ENCODE results near the gene DIRAS2. TPM values are rescaled to one million over a fixed set of nuclear protein-coding genes. Genes with fewer than 3 reads are reported as not detected.

Gene DIRAS2
- polyA plus RNA-seq, 2 of the 4 experiments (the other 2 are of a cell fraction): 0.08 to 0.12 TPM

GRCh38 chr9:90637626-90638025 lies 5.0 kb downstream of the DIRAS2 start:
- H3K9me3 ChIP-seq: no peaks in the 10 kb centered on the region
- FAIRE-seq: no peak
- H3K27ac ChIP-seq: no peak overlapping the region
- H3K4me1 ChIP-seq: no peaks in the 10 kb centered on the region
- DNase-seq (ENCODE audit: low read depth in 1 of 2, low spot score in 1 of 2): no peak
- 46% methylated on average over 7 of the region's 7 CpGs for WGBS (ENCODE audit: missing lambda C conversion rate)
- no peak overlapping the region for H3K4me3 ChIP-seq
- ChIA-PET CTCF (interaction anchor here (1.0 kb wide), 1 partner anchor 70 kb away, joined by 3 read pairs; no protein-coding TSS in a partner anchor), POLR2A (no interaction called here)
- ATAC-seq: no peak
- no peak overlapping the region for H3K4me2 ChIP-seq
- TF ChIP-seq, protein P1, sequence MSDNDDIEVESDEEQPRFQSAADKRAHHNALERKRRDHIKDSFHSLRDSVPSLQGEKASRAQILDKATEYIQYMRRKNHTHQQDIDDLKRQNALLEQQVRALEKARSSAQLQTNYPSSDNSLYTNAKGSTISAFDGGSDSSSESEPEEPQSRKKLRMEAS (IDR thresholded peaks at IDR 0.05): no peak
- TF ChIP-seq ZFP36 (IDR thresholded peaks at IDR 0.05; ENCODE audit: borderline replicate concordance, partially characterized antibody): no peak
- TF ChIP-seq TFCP2L1 (CRISPR knock-in tag; IDR thresholded peaks at IDR 0.05): no peak
- TF ChIP-seq, protein P2, sequence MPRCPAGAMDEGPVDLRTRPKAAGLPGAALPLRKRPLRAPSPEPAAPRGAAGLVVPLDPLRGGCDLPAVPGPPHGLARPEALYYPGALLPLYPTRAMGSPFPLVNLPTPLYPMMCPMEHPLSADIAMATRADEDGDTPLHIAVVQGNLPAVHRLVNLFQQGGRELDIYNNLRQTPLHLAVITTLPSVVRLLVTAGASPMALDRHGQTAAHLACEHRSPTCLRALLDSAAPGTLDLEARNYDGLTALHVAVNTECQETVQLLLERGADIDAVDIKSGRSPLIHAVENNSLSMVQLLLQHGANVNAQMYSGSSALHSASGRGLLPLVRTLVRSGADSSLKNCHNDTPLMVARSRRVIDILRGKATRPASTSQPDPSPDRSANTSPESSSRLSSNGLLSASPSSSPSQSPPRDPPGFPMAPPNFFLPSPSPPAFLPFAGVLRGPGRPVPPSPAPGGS (IDR thresholded peaks at IDR 0.05): no peak
- TF ChIP-seq POLR2AphosphoS2 (conservative IDR thresholded peaks at IDR 0.05; ENCODE audit: low read length): no peak
- no peak for TF ChIP-seq HEYL (CRISPR knock-in tag; IDR thresholded peaks at IDR 0.05)
- TF ChIP-seq CHD4 (IDR thresholded peaks at IDR 0.05; ENCODE audit: borderline replicate concordance): no peak
- TF ChIP-seq GATA3 (IDR thresholded peaks at IDR 0.05; ENCODE audit: borderline replicate concordance): no peak
- TF ChIP-seq RARB (CRISPR knock-in tag; IDR thresholded peaks at IDR 0.05): no peak
- no peak for TF ChIP-seq TP53 (CRISPR knock-in tag; IDR thresholded peaks at IDR 0.05)
- TF ChIP-seq CEBPB (IDR thresholded peaks at IDR 0.05): no peak
- TF ChIP-seq HOXB13 (CRISPR knock-in tag; IDR thresholded peaks at IDR 0.05; ENCODE audit: low read depth): no peak
- TF ChIP-seq CTCF (IDR thresholded peaks at IDR 0.05): no peak
- TF ChIP-seq NFE2L2 (conservative IDR thresholded peaks at IDR 0.05; ENCODE audit: low read length): no peak
- TF ChIP-seq MAZ (IDR thresholded peaks at IDR 0.05; ENCODE audit: borderline replicate concordance, low read depth, low read length): no peak
- no peak for TF ChIP-seq EP300 (IDR thresholded peaks at IDR 0.05)
- no peak for TF ChIP-seq PBX3 (IDR thresholded peaks at IDR 0.05)
- no peak for TF ChIP-seq EHF (CRISPR knock-in tag; IDR thresholded peaks at IDR 0.05)
- TF ChIP-seq, protein P3, sequence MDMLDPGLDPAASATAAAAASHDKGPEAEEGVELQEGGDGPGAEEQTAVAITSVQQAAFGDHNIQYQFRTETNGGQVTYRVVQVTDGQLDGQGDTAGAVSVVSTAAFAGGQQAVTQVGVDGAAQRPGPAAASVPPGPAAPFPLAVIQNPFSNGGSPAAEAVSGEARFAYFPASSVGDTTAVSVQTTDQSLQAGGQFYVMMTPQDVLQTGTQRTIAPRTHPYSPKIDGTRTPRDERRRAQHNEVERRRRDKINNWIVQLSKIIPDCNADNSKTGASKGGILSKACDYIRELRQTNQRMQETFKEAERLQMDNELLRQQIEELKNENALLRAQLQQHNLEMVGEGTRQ (IDR thresholded peaks at IDR 0.05): no peak

DNA sequence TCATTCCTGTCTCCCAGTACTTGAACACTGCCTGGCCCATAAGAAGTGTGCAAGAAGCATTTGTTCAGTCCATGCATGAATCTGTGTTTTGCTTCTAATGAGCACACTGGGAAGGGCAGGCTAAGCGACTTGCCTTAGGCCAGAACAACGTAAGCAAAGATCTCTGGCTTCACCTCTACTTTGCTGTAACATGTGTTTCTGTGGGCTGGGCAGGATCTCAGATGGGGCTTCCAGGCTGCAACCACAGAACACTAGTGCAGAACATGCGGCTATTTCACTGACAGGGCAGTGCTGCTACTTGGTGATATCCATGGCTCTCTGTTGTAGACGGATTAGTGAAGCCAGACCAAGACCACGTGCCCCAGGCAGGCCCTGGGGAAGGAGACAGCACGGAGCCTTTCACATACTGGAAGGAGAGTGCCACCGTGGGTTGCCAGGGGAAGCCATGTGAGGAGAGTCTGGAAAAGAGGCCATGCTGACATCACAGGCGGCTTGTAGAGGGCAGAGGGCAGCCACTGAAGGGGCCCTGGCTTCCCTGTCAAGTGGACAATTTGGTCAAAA lies 9.9 kb downstream of the DIRAS2 start:
- DNase-seq (ENCODE audit: low read depth in 1 of 2, low spot score in 1 of 2): no peak
- WGBS (ENCODE audit: missing lambda C conversion rate): 24% methylated on average over 8 of the region's 8 CpGs
- Histone ChIP-seq H3K4me2 (no peak overlapping the region), H3K4me3 (no peak overlapping the region), H3K9me3 (no peaks in the 10 kb centered on the region), H3K4me1 (no peaks in the 10 kb centered on the region), H3K27ac (no peak overlapping the region)
- no peak for ATAC-seq
- ChIA-PET POLR2A (no interaction called here), CTCF (interaction anchor here (0.9 kb wide), 1 partner anchor 10 kb away, joined by 3 read pairs; the partner anchor contains the start of gene DIRAS2)
- FAIRE-seq: no peak
- TF ChIP-seq ZNF302 (CRISPR knock-in tag; IDR thresholded peaks at IDR 0.05) (no peak), HOXB13 (CRISPR knock-in tag; IDR thresholded peaks at IDR 0.05; ENCODE audit: low read depth) (no peak), CHD2 (IDR thresholded peaks at IDR 0.05; ENCODE audit: low read length, partially characterized antibody) (no peak), RCOR1 (IDR thresholded peaks at IDR 0.05; ENCODE audit: low read depth, low read length) (no peak), CTCF (IDR thresholded peaks at IDR 0.05) (no peak), CBX2 (IDR thresholded peaks at IDR 0.05; ENCODE audit: borderline replicate concordance, low read depth) (no peak), ELK1 (IDR thresholded peaks at IDR 0.05; ENCODE audit: low read depth, low read length) (no peak), SREBF2 (IDR thresholded peaks at IDR 0.05) (no peak), HOXB5 (CRISPR knock-in tag; IDR thresholded peaks at IDR 0.05) (no peak), POLR2A (IDR thresholded peaks at IDR 0.05; ENCODE audit: low read length) (no peak), GATA3 (IDR thresholded peaks at IDR 0.05; ENCODE audit: borderline replicate concordance) (no peak), POLR2AphosphoS2 (conservative IDR thresholded peaks at IDR 0.05; ENCODE audit: low read length) (no peak)
- TF ChIP-seq, protein P4, sequence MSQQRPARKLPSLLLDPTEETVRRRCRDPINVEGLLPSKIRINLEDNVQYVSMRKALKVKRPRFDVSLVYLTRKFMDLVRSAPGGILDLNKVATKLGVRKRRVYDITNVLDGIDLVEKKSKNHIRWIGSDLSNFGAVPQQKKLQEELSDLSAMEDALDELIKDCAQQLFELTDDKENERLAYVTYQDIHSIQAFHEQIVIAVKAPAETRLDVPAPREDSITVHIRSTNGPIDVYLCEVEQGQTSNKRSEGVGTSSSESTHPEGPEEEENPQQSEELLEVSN (IDR thresholded peaks at IDR 0.05; ENCODE audit: borderline replicate concordance, low read depth): no peak

All from A549 (cell line).